SH-SY5Y (cell line): ENCODE results near the gene MYO7B.

Experiments used
- GATA2 ChIP-seq: IDR thresholded peaks from 2 replicates; pipeline ENCODE4 v1.6.1; 2011; ENCODE audit warnings: mild to moderate bottlenecking, low read depth, low read length
- GATA3 ChIP-seq: IDR thresholded peaks from 2 replicates; pipeline ENCODE4 v1.6.1; 2011; ENCODE audit warnings: low read depth, mild to moderate bottlenecking, low read length, moderate library complexity

DNA sequence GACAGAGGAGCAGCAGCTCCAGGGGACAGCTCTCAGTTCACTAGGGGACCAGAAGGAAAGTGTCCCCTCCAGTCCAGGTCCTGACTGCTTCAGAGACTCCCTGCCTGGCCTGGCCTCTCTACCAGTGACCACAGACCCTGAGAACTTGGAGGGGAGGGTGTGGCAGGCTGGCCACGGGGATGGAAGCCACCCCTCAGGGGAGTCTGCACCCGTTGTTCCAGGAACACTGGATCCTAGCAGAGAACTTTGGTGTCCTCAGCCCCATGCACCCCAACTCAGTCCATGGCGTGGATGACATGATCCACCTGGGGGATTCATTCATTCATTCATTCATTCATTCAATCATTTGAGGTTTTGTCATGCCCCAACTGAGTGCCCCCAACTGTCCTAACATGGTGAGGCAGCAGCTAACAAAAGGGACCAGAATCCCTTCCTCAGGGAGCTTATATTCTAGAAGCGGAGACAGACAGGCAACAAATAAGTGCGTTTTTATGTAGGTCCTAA, 31.9 kb downstream of the MYO7B start:
- no peak for TF ChIP-seq GATA3
- TF ChIP-seq GATA2, result no peak
